MV-4-11 (cell line): ENCODE data around the gene COASY.

Experiments used
- DNase-seq: peaks from one replicate; lab custom pipeline; 2025; lab: John Stamatoyannopoulos, UW

COASY gene

GRCh38 chr17:42613699-42614295 lies 51.8 kb downstream of the COASY start:
- DNase-seq = no peak
